ENCODE results near the gene SELENOV.

The SELENOV gene

GRCh38 chr19:39543477-39543857 lies 28.5 kb downstream of the SELENOV start:
- no peak overlapping the region for H3K4me3 ChIP-seq (ENCODE audit: low read depth, low read length)
- no peak overlapping the region for H3K9ac ChIP-seq (ENCODE audit: low read length)
- H3K27me3 ChIP-seq (ENCODE audit: control insufficient read depth, insufficient read depth, low read length) = no peaks in the 10 kb centered on the region
- no peak overlapping the region for H3K27ac ChIP-seq (ENCODE audit: low read depth, low read length)
- H3K36me3 ChIP-seq (ENCODE audit: control insufficient read depth, insufficient read depth, low read length) = no peaks in the 10 kb centered on the region
- H3K9me3 ChIP-seq (ENCODE audit: control insufficient read depth, insufficient read depth, low read depth, low read length) = no peaks in the 10 kb centered on the region
- H3K4me1 ChIP-seq (ENCODE audit: control insufficient read depth, insufficient read depth, low read length) = peaks cover 15% of the 10 kb centered on the region; the same call in 1 of the 2 replicates

- Histone ChIP-seq H3K27me3 (ENCODE audit: control insufficient read depth, insufficient read depth, low read length) (no peaks in the 10 kb centered on the region), H3K9ac (ENCODE audit: low read length) (no peak overlapping the region), H3K36me3 (ENCODE audit: control insufficient read depth, insufficient read depth, low read length) (no peaks in the 10 kb centered on the region), H3K4me3 (ENCODE audit: low read depth, low read length) (no peak overlapping the region), H3K27ac (ENCODE audit: low read depth, low read length) (no peak overlapping the region), H3K9me3 (ENCODE audit: control insufficient read depth, insufficient read depth, low read depth, low read length) (no peaks in the 10 kb centered on the region), H3K4me1 (ENCODE audit: control insufficient read depth, insufficient read depth, low read length) (peaks cover 11% of the 10 kb centered on the region; the same call in 1 of the 2 replicates)
These were observed 29.4 kb downstream of the SELENOV start for GRCh38 chr19:39544226-39544903.

GRCh38 chr19:39544911-39545310 lies 30.0 kb downstream of the SELENOV start:
- Histone ChIP-seq H3K27ac (ENCODE audit: low read depth, low read length) (no peak overlapping the region), H3K4me1 (ENCODE audit: control insufficient read depth, insufficient read depth, low read length) (peaks cover 11% of the 10 kb centered on the region; the same call in 1 of the 2 replicates), H3K4me3 (ENCODE audit: low read depth, low read length) (no peak overlapping the region), H3K9me3 (ENCODE audit: control insufficient read depth, insufficient read depth, low read depth, low read length) (no peaks in the 10 kb centered on the region), H3K9ac (ENCODE audit: low read length) (no peak overlapping the region), H3K27me3 (ENCODE audit: control insufficient read depth, insufficient read depth, low read length) (no peaks in the 10 kb centered on the region), H3K36me3 (ENCODE audit: control insufficient read depth, insufficient read depth, low read length) (no peaks in the 10 kb centered on the region)

- Histone ChIP-seq H3K27ac (ENCODE audit: low read depth, low read length) (no peak overlapping the region), H3K4me1 (ENCODE audit: control insufficient read depth, insufficient read depth, low read length) (0 out of 2 replicates have a peak, but pooled peaks cover 8% of the 10 kb centered on the region), H3K27me3 (ENCODE audit: control insufficient read depth, insufficient read depth, low read length) (no peaks in the 10 kb centered on the region), H3K36me3 (ENCODE audit: control insufficient read depth, insufficient read depth, low read length) (no peaks in the 10 kb centered on the region), H3K9me3 (ENCODE audit: control insufficient read depth, insufficient read depth, low read depth, low read length) (no peaks in the 10 kb centered on the region), H3K4me3 (ENCODE audit: low read depth, low read length) (no peak overlapping the region), H3K9ac (ENCODE audit: low read length) (no peak overlapping the region)
These were observed 31.7 kb downstream of the SELENOV start for GRCh38 chr19:39546599-39546998.

GRCh38 chr19:39550197-39550596 lies 35.3 kb downstream of the SELENOV start:
- Histone ChIP-seq H3K9ac (ENCODE audit: low read length) (no peak overlapping the region), H3K4me1 (ENCODE audit: control insufficient read depth, insufficient read depth, low read length) (no peaks in the 10 kb centered on the region), H3K27ac (ENCODE audit: low read depth, low read length) (no peak overlapping the region), H3K4me3 (ENCODE audit: low read depth, low read length) (no peak overlapping the region), H3K27me3 (ENCODE audit: control insufficient read depth, insufficient read depth, low read length) (peaks cover 8% of the 10 kb centered on the region; the same call in 1 of the 2 replicates), H3K9me3 (ENCODE audit: control insufficient read depth, insufficient read depth, low read depth, low read length) (no peaks in the 10 kb centered on the region), H3K36me3 (ENCODE audit: control insufficient read depth, insufficient read depth, low read length) (no peaks in the 10 kb centered on the region)

- Histone ChIP-seq H3K27ac (ENCODE audit: low read depth, low read length) (no peak overlapping the region), H3K9ac (ENCODE audit: low read length) (no peak overlapping the region), H3K27me3 (ENCODE audit: control insufficient read depth, insufficient read depth, low read length) (peaks cover 11% of the 10 kb centered on the region; the same call in 1 of the 2 replicates), H3K4me1 (ENCODE audit: control insufficient read depth, insufficient read depth, low read length) (no peaks in the 10 kb centered on the region), H3K4me3 (ENCODE audit: low read depth, low read length) (no peak overlapping the region), H3K9me3 (ENCODE audit: control insufficient read depth, insufficient read depth, low read depth, low read length) (no peaks in the 10 kb centered on the region), H3K36me3 (ENCODE audit: control insufficient read depth, insufficient read depth, low read length) (no peaks in the 10 kb centered on the region)
These were observed 38.2 kb downstream of the SELENOV start for GRCh38 chr19:39553082-39553652.

GRCh38 chr19:39554701-39555311 lies 39.9 kb downstream of the SELENOV start:
- Histone ChIP-seq H3K4me1 (ENCODE audit: control insufficient read depth, insufficient read depth, low read length) (no peaks in the 10 kb centered on the region), H3K27me3 (ENCODE audit: control insufficient read depth, insufficient read depth, low read length) (peaks cover 19% of the 10 kb centered on the region; the same call in 1 of the 2 replicates), H3K9me3 (ENCODE audit: control insufficient read depth, insufficient read depth, low read depth, low read length) (no peaks in the 10 kb centered on the region), H3K36me3 (ENCODE audit: control insufficient read depth, insufficient read depth, low read length) (no peaks in the 10 kb centered on the region), H3K27ac (ENCODE audit: low read depth, low read length) (no peak overlapping the region), H3K4me3 (ENCODE audit: low read depth, low read length) (no peak overlapping the region), H3K9ac (ENCODE audit: low read length) (no peak overlapping the region)

GRCh38 chr19:39555883-39556282 lies 40.9 kb downstream of the SELENOV start:
- no peaks in the 10 kb centered on the region for H3K36me3 ChIP-seq (ENCODE audit: control insufficient read depth, insufficient read depth, low read length)
- H3K27me3 ChIP-seq (ENCODE audit: control insufficient read depth, insufficient read depth, low read length) = peaks cover 19% of the 10 kb centered on the region; the same call in 1 of the 2 replicates
- H3K4me3 ChIP-seq (ENCODE audit: low read depth, low read length) = no peak overlapping the region
- no peak overlapping the region for H3K27ac ChIP-seq (ENCODE audit: low read depth, low read length)
- no peaks in the 10 kb centered on the region for H3K9me3 ChIP-seq (ENCODE audit: control insufficient read depth, insufficient read depth, low read depth, low read length)
- no peak overlapping the region for H3K9ac ChIP-seq (ENCODE audit: low read length)
- H3K4me1 ChIP-seq (ENCODE audit: control insufficient read depth, insufficient read depth, low read length) = no peaks in the 10 kb centered on the region

- Histone ChIP-seq H3K4me1 (ENCODE audit: control insufficient read depth, insufficient read depth, low read length) (no peaks in the 10 kb centered on the region), H3K36me3 (ENCODE audit: control insufficient read depth, insufficient read depth, low read length) (no peaks in the 10 kb centered on the region), H3K27ac (ENCODE audit: low read depth, low read length) (no peak overlapping the region), H3K4me3 (ENCODE audit: low read depth, low read length) (no peak overlapping the region), H3K27me3 (ENCODE audit: control insufficient read depth, insufficient read depth, low read length) (peaks cover 23% of the 10 kb centered on the region; the same call in 1 of the 2 replicates), H3K9ac (ENCODE audit: low read length) (no peak overlapping the region), H3K9me3 (ENCODE audit: control insufficient read depth, insufficient read depth, low read depth, low read length) (no peaks in the 10 kb centered on the region)
These were observed 43.1 kb downstream of the SELENOV start for GRCh38 chr19:39557811-39558623.

GRCh38 chr19:39558624-39559117 lies 43.7 kb downstream of the SELENOV start:
- no peak overlapping the region for H3K4me3 ChIP-seq (ENCODE audit: low read depth, low read length)
- no peaks in the 10 kb centered on the region for H3K36me3 ChIP-seq (ENCODE audit: control insufficient read depth, insufficient read depth, low read length)
- no peak overlapping the region for H3K9ac ChIP-seq (ENCODE audit: low read length)
- H3K27me3 ChIP-seq (ENCODE audit: control insufficient read depth, insufficient read depth, low read length) = peaks cover 23% of the 10 kb centered on the region; the same call in 1 of the 2 replicates
- no peak overlapping the region for H3K27ac ChIP-seq (ENCODE audit: low read depth, low read length)
- no peaks in the 10 kb centered on the region for H3K4me1 ChIP-seq (ENCODE audit: control insufficient read depth, insufficient read depth, low read length)
- no peaks in the 10 kb centered on the region for H3K9me3 ChIP-seq (ENCODE audit: control insufficient read depth, insufficient read depth, low read depth, low read length)
